MM.1S (cell line): Measurements from ENCODE around the gene RUNX2.

ENCODE experiments used
- DNase-seq: peaks from one replicate; pipeline ENCODE4 v3.0.0-alpha.2; 2015
- H2AFZ ChIP-seq: fragments of 300-600 bp; sonication (generic); 2 replicates; pipeline ENCODE4 v1.6.0; 2016; ENCODE audit warnings: antibody characterized with exemption, low read length
- H3F3A ChIP-seq: fragments of 300-600 bp; sonication (generic); 2 replicates; pipeline ENCODE4 v1.6.1; 2016; ENCODE audit warnings: mild to moderate bottlenecking, antibody characterized with exemption, low read length, moderate library complexity, mixed read lengths; ENCODE audit not compliant: insufficient read depth
- H3K27ac ChIP-seq: fragments of 300-600 bp; sonication (generic); 2 replicates; pipeline ENCODE4 v1.5.1; 2016; ENCODE audit warnings: mild to moderate bottlenecking, low read length
- H3K27me3 ChIP-seq: fragments of 300-600 bp; sonication (generic); replicated peaks from 2 replicates; pipeline ENCODE4 v1.6.0; 2016; ENCODE audit warnings: low read length; ENCODE audit not compliant: insufficient read depth
- H3K36me3 ChIP-seq: fragments of 300-600 bp; sonication (generic); replicated peaks from 2 replicates; pipeline ENCODE4 v1.6.1; 2016; ENCODE audit warnings: mild to moderate bottlenecking, low read length, mixed read lengths; ENCODE audit not compliant: insufficient read depth
- H3K4me1 ChIP-seq: fragments of 300-600 bp; sonication (generic); 2 replicates; pipeline ENCODE4 v1.6.1; 2016; ENCODE audit warnings: low read length, mixed read lengths
- H3K4me2 ChIP-seq: fragments of 300-600 bp; sonication (generic); 2 replicates; pipeline ENCODE4 v1.6.0; 2016; ENCODE audit warnings: low read depth, low read length
- H3K4me3 ChIP-seq: fragments of 300-600 bp; sonication (generic); 2 replicates; pipeline ENCODE4 v1.5.1; 2016; ENCODE audit warnings: low read length, mixed read lengths
- H3K79me2 ChIP-seq: fragments of 300-600 bp; sonication (generic); 2 replicates; pipeline ENCODE4 v1.6.1; 2016; ENCODE audit warnings: mixed run types, low read length, mixed read lengths
- H3K9ac ChIP-seq: fragments of 300-600 bp; sonication (generic); 2 replicates; pipeline ENCODE4 v1.6.1; 2016; ENCODE audit warnings: low read length, mixed read lengths
- H3K9me2 ChIP-seq: fragments of 300-600 bp; sonication (generic); replicated peaks from 2 replicates; pipeline ENCODE4 v1.6.1; 2016; ENCODE audit warnings: mild to moderate bottlenecking, low read length, mixed read lengths; ENCODE audit not compliant: insufficient read depth
- H3K9me3 ChIP-seq: fragments of 300-600 bp; sonication (generic); replicated peaks from 2 replicates; pipeline ENCODE4 v1.6.1; 2016; ENCODE audit warnings: mild to moderate bottlenecking, low read length, mixed read lengths; ENCODE audit not compliant: insufficient read depth
- H4K20me1 ChIP-seq: fragments of 300-600 bp; sonication (generic); 2 replicates; pipeline ENCODE4 v1.6.1; 2016; ENCODE audit warnings: mild to moderate bottlenecking, low read length, moderate library complexity, mixed read lengths; ENCODE audit not compliant: insufficient read depth
- CTCF ChIP-seq: fragments of 300-600 bp; sonication (generic); IDR thresholded peaks from 2 replicates; pipeline ENCODE4 v1.5.1; 2016; ENCODE audit warnings: antibody characterized with exemption, low read length, mixed read lengths
- EZH2 ChIP-seq: fragments of 300-600 bp; sonication (generic); optimal IDR thresholded peaks from 2 replicates; pipeline ENCODE3; 2017; ENCODE audit warnings: low read depth, mild to moderate bottlenecking, antibody characterized with exemption, low read length, mixed read lengths
- EZH2phosphoT487 ChIP-seq: fragments of 300-600 bp; sonication (generic); IDR thresholded peaks from 2 replicates; pipeline ENCODE4 v1.6.1; 2018; ENCODE audit warnings: antibody characterized with exemption, low read length

RUNX2 gene

DNA sequence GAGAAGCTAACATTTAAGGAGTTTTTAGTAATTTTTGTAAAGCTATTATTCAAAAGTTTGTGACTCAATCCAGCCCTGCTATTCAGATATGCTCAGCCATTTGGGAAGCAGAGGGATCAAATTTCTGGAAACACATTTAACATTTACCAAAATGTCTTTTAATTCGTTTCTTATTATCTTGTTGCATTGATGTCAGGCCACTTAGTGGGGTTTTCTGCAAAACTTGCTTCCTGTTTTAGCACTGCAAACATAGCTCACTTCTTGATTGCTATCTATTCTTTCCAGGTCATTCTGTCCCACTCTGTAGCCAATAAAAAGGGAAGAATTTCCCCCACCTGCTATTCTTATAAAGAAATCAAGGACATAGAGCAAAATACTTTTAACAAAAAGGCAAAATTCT, 226.5 kb downstream of the RUNX2 start:
- 0 out of 2 replicates have a peak, but pooled peaks cover 6% of the 10 kb centered on the region for H3F3A ChIP-seq
- no peak overlapping the region for H3K4me2 ChIP-seq
- no peak overlapping the region for H3K27ac ChIP-seq
- H3K79me2 ChIP-seq, result 0 out of 2 replicates have a peak, but pooled peaks cover 5% of the 10 kb centered on the region
- no peaks in the 10 kb centered on the region; the same call in 1 of the 2 replicates for H3K27me3 ChIP-seq
- no peak overlapping the region for H3K9ac ChIP-seq
- H2AFZ ChIP-seq, result no peak overlapping the region
- no peaks in the 10 kb centered on the region for H3K9me3 ChIP-seq
- H3K4me1 ChIP-seq, result peaks cover 29% of the 10 kb centered on the region
- no peaks in the 10 kb centered on the region for H4K20me1 ChIP-seq
- no peaks in the 10 kb centered on the region for H3K9me2 ChIP-seq
- no peak for DNase-seq
- no peaks in the 10 kb centered on the region for H3K36me3 ChIP-seq
- no peak overlapping the region for H3K4me3 ChIP-seq
- TF ChIP-seq EZH2phosphoT487, result no peak
- TF ChIP-seq EZH2, result no peak
- no peak for TF ChIP-seq CTCF

DNA sequence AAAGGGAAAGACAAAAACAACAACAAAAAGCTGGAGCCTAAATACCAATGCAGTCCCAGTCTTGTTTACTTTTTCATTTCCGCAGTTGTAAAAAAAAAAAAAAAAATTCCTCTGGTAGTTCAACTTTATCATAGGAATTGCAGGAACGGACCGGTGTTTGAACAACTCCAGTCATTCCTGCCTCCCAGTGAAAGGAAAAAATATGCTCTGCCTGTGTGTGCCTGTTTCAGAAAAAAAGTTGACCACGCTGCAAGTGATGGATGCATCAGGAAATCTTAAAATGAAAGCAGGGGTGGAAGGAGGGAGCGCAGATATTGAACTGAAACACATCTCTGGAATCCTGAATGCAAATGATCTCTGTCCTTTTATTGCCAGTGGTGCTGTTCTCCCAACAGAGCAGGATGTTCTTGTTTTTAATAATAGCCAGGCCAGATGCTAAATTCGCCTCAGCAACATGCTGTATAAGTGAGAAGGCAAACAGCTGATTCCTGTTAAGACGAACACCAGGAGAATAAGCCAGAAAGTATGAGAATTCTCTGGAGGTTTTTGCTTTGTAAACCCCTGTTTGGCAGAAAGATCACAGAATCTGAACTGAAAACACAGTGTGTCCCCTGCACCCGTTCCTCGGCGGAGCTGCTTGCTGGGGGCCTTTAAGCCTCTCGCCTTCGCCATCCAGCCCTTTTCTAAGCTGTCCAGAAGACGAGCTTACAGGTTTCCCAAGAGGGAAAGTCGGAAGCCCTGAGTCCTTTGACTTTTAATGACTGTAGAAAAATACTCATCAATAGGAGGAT, 228.0 kb downstream of the RUNX2 start:
- DNase-seq, result no peak
- Histone ChIP-seq H3K4me1 (peaks cover 35% of the 10 kb centered on the region), H3K27me3 (no peaks in the 10 kb centered on the region; the same call in 1 of the 2 replicates), H3K9me2 (no peaks in the 10 kb centered on the region), H3K36me3 (no peaks in the 10 kb centered on the region), H3K79me2 (no peaks in the 10 kb centered on the region), H3F3A (0 out of 2 replicates have a peak, but pooled peaks cover 6% of the 10 kb centered on the region), H3K27ac (no peak overlapping the region), H3K9me3 (no peaks in the 10 kb centered on the region), H4K20me1 (no peaks in the 10 kb centered on the region), H3K9ac (no peak overlapping the region), H3K4me3 (no peak overlapping the region), H2AFZ (no peak overlapping the region), H3K4me2 (no peak overlapping the region)
- TF ChIP-seq EZH2, result no peak
- no peak for TF ChIP-seq EZH2phosphoT487
- TF ChIP-seq CTCF, result no peak

DNA sequence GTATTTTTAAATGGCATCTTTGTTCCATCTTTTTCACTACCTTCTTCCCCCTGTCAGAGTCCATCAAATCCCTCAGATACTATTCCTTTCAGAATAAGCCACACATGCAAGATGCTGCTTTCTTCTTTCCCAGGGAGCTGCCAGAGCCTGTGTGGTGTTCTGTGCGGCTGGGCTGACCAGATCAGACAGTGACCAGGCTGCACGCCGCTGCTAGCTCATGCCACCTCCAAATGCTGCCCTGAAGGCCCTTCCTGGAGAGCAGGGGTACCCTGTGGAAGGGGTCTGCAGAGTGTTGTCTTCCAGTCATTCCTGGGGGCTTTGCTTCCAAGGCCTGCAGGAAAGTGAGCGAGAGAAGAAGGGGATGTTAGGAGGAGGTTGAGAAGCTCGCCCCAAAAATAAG, 228.7 kb downstream of the RUNX2 start:
- H3K27me3 ChIP-seq, result no peaks in the 10 kb centered on the region; the same call in 1 of the 2 replicates
- no peaks in the 10 kb centered on the region for H3K36me3 ChIP-seq
- no peak overlapping the region for H3K9ac ChIP-seq
- H2AFZ ChIP-seq, result no peak overlapping the region
- no peak for DNase-seq
- H3K27ac ChIP-seq, result no peak overlapping the region
- peaks cover 35% of the 10 kb centered on the region for H3K4me1 ChIP-seq
- H3F3A ChIP-seq, result 0 out of 2 replicates have a peak, but pooled peaks cover 6% of the 10 kb centered on the region
- H4K20me1 ChIP-seq, result no peaks in the 10 kb centered on the region
- no peak overlapping the region for H3K4me3 ChIP-seq
- no peaks in the 10 kb centered on the region for H3K9me2 ChIP-seq
- H3K9me3 ChIP-seq, result no peaks in the 10 kb centered on the region
- no peaks in the 10 kb centered on the region for H3K79me2 ChIP-seq
- no peak overlapping the region for H3K4me2 ChIP-seq
- TF ChIP-seq EZH2phosphoT487 (no peak), CTCF (no peak), EZH2 (no peak)
